D341Med (cell line): ENCODE measurements around the gene PCDHA5.
"Not testable (repeated sequence)": the region's sequence is repeated elsewhere in the genome, so short reads cannot be mapped to it uniquely, and the experiment has no call there.

Experiments
- DNase-seq: peaks from one replicate; pipeline ENCODE4 v3.0.0; 2012; ENCODE audit warnings: low spot score

PCDHA5 gene

DNA sequence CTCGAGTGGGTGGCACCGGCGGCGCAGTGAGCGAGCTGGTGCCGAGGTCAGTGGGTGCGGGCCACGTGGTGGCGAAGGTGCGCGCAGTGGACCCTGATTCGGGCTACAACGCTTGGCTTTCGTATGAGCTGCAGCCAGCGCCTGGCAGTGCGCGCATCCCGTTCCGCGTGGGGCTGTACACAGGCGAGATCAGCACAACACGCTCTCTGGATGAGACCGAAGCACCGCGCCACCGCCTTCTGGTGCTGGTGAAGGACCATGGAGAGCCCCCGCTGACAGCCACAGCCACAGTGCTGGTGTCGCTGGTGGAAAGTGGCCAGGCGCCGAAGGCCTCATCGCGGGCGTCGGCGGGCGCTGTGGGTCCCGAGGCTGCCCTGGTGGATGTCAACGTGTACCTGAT, 2.1 kb downstream of the PCDHA5 start:
- DNase-seq, result no peak

DNA sequence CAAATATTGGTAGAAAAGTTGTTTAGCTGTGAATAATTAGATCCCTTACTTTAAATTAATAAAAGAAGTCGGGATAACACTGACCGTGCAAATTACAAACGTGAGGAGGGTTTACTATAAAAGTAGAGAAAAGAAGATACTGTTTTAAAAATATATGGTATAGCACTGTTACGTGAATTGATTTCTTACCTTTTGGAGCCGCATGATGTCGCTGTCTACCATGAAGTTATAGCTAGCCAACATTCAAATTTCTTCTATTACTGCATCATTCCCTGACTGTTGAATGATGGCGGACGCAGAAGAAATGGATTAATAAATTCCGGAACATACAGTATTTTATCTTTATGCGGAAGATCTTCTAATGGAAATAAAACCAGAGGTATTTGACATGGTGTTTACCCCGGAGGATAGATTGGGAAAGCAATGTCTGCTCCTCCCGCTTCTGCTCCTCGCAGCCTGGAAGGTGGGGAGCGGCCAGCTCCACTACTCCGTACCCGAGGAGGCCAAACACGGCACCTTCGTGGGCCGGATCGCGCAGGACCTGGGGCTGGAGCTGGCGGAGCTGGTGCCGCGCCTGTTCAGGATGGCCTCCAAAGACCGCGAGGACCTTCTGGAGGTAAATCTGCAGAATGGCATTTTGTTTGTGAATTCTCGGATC, 6.4 kb downstream of the PCDHA5 start, which contains the start of gene PCDHA6:
Gene PCDHA6 (plus strand): TSS at position 257 of the 658 bp plus-strand sequence. CDS start 132 bp downstream, at position 389.
- no peak for DNase-seq

DNA sequence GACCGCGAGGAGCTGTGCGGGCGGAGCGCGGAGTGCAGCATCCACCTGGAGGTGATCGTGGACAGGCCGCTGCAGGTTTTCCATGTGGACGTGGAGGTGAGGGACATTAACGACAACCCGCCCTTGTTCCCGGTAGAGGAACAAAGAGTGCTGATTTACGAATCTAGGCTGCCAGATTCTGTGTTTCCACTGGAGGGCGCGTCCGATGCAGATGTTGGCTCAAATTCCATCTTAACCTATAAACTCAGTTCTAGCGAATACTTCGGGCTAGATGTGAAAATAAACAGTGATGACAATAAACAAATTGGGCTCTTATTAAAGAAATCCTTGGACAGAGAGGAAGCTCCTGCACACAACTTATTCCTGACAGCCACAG, 6.9 kb downstream of the PCDHA5 start:
- no peak for DNase-seq

DNA sequence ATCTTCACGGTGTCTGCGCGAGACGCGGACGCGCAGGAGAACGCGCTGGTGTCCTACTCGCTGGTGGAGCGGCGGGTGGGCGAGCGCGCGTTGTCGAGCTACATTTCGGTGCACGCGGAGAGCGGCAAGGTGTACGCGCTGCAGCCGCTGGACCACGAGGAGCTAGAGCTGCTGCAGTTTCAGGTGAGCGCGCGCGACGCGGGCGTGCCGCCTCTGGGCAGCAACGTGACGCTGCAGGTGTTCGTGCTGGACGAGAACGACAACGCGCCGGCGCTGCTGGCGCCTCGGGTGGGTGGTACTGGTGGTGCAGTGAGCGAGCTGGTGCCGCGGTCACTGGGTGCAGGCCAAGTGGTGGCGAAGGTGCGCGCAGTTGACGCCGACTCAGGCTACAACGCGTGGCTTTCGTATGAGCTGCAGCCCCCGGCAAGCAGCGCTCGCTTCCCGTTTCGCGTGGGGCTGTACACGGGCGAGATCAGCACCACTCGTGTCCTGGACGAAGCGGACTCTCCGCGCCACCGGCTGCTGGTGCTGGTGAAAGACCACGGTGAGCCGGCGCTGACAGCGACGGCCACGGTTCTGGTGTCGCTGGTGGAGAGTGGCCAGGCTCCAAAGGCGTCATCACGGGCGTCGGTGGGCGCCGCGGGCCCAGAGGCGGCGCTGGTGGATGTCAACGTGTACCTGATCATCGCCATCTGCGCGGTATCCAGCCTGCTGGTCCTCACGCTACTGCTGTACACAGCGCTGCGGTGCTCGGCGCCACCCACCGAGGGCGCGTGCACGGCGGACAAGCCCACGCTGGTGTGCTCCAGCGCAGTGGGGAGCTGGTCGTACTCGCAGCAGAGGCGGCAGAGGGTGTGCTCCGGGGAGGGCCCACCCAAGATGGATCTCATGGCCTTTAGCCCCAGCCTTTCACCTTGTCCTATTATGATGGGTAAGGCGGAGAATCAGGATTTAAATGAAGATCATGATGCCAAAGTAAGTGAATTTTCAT, 8.4 kb downstream of the PCDHA5 start:
- DNase-seq, result not testable (repeated sequence)

DNA sequence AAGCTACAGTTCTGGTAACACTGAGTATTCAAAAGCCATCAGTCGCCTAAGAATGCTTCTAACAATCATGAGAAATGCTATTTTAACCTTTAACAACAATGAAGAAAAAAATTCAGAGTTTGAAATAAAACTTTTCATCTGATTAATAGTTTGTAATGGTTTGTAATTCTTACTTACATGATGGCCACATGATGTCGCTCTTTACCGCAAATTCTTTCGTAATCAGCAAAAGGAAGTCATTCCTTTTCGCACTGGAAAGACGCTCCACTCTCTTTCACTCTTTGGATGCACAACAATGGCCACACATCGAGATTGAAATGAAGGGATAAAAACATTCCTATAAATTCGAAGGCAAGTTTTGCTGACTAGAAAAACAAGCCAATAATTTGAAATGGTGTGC, 12.6 kb downstream of the PCDHA5 start, which contains the start of gene PCDHA7:
Gene PCDHA7 (plus strand): TSS at position 277 of the 400 bp plus-strand sequence. CDS start 115 bp downstream, at position 392.
- DNase-seq, result no peak

DNA sequence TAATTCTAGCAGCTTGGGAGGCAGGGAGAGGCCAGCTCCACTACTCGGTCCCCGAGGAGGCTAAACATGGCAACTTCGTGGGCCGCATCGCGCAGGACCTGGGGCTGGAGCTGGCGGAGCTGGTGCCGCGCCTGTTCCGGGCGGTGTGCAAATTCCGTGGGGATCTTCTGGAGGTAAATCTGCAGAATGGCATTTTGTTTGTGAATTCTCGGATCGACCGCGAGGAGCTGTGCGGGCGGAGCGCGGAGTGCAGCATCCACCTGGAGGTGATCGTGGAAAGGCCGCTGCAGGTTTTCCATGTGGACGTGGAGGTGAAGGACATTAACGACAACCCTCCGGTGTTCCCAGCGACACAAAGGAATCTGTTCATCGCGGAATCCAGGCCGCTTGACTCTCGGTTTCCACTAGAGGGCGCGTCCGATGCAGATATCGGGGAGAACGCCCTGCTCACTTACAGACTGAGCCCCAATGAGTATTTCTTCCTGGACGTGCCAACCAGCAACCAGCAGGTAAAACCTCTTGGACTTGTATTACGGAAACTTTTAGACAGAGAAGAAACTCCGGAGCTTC, 13.1 kb downstream of the PCDHA5 start:
- not testable (repeated sequence) for DNase-seq

DNA sequence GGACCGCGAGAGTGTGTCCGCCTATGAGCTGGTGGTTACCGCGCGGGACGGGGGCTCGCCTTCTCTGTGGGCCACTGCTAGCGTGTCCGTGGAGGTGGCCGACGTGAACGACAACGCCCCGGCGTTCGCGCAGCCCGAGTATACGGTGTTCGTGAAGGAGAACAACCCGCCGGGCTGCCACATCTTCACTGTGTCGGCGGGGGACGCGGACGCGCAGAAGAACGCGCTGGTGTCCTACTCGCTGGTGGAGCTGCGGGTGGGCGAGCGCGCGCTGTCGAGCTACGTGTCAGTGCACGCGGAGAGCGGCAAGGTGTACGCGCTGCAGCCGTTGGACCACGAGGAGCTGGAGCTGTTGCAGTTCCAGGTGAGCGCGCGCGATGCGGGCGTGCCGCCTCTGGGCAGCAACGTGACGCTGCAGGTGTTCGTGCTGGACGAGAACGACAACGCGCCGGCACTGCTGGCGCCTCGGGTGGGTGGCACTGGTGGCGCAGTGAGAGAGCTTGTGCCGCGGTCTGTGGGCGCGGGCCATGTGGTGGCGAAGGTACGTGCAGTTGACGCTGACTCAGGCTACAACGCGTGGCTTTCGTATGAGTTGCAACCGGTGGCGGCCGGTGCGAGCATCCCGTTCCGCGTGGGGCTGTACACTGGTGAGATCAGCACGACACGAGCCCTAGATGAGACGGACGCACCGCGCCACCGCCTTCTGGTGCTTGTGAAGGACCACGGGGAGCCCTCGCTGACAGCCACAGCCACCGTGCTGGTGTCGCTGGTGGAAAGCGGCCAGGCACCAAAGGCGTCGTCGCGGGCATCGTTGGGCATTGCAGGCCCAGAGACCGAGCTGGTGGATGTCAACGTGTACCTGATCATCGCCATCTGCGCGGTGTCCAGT, 14.5 kb downstream of the PCDHA5 start:
- no peak for DNase-seq

DNA sequence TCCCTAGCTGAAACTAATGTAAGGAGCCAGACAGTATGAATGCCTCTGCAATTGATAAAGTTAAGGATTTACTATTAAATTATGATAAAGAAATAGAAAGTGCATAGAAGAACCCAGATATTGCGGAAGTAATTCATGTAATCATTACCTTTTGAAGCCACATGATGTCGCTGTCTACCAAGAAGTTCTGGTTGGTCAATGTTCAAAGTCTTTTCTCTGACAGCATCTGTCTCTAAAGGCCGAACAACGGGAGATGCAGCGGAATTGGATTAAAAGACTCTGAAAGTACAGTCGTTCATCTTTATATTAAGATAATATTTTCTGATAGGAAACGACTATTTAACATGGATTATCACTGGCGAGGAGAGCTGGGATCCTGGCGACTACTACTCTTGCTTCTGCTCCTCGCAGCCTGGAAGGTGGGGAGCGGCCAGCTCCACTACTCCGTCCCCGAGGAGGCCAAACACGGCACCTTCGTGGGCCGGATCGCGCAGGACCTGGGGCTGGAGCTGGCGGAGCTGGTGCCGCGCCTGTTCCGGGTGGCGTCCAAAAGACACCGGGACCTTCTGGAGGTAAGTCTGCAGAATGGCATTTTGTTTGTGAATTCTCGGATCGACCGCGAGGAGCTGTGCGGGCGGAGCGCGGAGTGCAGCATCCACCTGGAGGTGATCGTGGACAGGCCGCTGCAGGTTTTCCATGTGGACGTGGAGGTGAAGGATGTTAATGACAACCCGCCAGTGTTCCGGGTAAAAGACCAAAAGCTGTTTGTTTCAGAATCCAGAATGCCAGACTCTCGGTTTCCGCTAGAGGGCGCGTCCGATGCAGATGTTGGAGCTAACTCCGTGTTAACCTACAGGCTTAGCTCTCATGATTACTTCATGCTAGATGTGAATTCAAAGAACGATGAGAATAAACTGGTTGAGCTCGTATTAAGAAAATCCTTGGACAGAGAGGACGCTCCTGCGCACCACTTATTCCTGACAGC, 19.9 kb downstream of the PCDHA5 start, which contains the start of gene PCDHA8:
Gene PCDHA8 (plus strand): TSS at position 210 of the 985 bp plus-strand sequence. CDS start 135 bp downstream, at position 345.
- DNase-seq, result no peak

DNA sequence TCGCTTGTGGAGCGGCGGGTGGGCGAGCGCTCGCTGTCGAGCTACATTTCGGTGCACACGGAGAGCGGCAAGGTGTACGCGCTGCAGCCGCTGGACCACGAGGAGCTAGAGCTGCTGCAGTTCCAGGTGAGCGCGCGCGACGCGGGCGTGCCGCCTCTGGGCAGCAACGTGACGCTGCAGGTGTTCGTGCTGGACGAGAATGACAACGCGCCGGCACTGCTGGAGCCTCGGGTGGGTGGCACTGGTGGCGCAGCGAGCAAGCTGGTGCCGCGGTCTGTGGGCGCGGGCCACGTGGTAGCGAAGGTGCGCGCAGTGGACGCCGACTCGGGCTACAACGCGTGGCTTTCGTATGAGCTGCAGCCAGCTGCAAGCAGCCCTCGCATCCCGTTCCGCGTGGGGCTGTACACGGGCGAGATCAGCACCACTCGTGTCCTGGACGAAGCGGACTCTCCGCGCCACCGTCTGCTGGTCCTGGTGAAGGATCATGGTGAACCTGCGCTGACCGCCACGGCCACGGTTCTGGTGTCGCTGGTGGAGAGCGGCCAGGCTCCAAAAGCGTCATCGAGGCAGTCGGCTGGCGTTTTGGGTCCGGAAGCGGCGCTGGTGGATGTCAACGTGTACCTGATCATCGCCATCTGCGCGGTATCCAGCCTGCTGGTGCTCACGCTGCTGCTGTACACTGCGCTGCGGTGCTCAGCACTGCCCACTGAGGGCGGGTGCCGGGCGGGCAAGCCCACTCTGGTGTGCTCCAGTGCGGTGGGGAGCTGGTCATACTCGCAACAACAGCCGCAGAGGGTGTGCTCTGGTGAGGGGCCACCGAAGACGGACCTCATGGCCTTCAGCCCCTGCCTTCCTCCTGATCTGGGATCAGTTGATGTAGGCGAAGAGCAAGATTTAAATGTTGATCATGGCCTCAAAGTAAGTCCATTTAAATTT, 21.7 kb downstream of the PCDHA5 start:
- DNase-seq, result no peak

DNA sequence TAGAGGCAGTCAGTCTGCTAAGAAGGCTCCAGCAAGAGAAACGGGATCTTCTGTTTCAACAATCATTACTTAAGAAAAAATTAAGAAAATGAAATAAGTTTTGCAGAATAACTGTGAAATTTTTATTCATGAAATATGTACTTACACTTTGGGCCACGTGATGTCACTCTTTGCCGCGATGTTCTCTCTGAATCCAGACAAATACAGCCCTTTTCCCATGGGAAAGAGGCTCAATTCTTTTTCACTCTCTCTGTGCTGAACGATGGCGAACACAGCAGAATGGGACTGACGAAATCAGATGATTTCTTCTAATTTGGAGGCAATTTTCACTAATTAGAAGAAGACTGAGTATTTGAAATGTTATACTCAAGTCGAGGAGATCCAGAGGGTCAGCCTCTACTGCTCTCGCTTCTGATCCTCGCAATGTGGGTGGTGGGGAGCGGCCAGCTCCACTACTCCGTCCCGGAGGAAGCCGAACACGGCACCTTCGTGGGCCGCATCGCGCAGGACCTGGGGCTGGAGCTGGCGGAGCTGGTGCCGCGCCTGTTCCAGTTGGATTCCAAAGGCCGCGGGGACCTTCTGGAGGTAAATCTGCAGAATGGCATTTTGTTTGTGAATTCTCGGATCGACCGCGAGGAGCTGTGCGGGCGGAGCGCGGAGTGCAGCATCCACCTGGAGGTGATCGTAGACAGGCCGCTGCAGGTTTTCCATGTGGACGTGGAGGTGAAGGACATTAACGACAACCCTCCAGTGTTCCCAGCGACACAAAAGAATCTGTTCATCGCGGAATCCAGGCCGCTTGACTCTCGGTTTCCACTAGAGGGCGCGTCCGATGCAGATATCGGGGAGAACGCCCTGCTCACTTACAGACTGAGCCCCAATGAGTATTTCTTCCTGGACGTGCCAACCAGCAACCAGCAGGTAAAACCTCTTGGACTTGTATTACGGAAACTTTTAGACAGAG, 27.0 kb downstream of the PCDHA5 start, which contains the start of gene PCDHA9:
Gene PCDHA9 (plus strand): TSS at position 244 of the 964 bp plus-strand sequence. CDS start 114 bp downstream, at position 358.
- DNase-seq, result not testable (repeated sequence)

DNA sequence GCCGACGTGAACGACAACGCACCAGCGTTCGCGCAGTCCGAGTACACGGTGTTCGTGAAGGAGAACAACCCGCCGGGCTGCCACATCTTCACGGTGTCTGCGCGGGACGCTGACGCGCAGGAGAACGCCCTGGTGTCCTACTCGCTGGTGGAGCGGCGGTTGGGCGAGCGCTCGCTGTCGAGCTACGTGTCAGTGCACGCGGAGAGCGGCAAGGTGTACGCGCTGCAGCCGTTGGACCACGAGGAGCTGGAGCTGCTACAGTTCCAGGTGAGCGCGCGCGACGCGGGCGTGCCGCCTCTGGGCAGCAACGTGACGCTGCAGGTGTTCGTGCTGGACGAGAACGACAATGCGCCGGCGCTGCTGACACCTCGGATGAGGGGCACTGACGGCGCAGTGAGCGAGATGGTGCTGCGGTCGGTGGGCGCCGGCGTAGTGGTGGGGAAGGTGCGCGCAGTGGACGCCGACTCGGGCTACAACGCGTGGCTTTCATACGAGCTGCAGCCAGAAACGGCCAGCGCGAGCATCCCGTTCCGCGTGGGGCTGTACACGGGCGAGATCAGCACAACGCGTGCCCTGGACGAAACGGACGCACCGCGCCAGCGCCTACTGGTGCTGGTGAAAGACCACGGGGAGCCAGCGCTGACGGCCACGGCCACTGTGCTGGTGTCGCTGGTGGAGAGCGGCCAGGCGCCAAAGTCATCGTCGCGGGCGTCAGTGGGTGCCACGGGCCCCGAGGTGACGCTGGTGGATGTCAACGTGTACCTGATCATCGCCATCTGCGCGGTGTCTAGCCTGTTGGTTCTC, 28.6 kb downstream of the PCDHA5 start:
- not testable (repeated sequence) for DNase-seq

DNA sequence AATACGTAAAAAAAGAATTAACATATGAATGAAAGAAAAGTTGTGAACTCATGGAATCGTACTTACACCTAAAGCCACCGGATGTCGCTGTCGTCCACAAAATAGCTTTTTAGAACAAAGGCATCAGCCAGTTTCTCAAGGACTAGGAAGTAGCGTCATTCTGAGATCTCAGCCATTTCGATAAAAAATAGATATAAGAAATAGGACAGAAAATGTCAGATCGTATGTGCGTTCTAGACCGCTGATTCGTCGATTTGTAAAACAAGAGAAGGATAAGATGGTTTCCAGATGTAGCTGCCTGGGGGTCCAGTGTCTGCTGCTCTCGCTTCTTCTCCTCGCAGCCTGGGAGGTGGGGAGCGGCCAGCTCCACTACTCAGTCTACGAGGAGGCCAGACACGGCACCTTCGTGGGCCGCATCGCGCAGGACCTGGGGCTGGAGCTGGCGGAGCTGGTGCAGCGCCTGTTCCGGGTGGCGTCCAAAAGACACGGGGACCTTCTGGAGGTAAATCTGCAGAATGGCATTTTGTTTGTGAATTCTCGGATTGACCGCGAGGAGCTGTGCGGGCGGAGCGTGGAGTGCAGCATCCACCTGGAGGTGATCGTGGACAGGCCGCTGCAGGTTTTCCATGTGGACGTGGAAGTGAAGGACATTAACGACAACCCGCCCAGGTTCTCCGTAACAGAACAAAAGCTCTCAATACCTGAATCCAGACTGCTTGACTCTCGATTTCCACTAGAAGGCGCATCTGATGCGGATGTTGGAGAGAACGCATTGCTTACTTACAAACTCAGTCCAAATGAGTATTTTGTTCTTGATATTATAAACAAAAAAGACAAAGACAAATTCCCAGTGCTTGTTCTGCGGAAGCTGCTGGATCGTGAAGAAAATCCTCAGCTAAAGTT, 34.6 kb downstream of the PCDHA5 start, which contains the start of gene PCDHA10:
Gene PCDHA10 (plus strand): TSS at position 126 of the 903 bp plus-strand sequence. CDS start 152 bp downstream, at position 278.
- DNase-seq, result no peak

DNA sequence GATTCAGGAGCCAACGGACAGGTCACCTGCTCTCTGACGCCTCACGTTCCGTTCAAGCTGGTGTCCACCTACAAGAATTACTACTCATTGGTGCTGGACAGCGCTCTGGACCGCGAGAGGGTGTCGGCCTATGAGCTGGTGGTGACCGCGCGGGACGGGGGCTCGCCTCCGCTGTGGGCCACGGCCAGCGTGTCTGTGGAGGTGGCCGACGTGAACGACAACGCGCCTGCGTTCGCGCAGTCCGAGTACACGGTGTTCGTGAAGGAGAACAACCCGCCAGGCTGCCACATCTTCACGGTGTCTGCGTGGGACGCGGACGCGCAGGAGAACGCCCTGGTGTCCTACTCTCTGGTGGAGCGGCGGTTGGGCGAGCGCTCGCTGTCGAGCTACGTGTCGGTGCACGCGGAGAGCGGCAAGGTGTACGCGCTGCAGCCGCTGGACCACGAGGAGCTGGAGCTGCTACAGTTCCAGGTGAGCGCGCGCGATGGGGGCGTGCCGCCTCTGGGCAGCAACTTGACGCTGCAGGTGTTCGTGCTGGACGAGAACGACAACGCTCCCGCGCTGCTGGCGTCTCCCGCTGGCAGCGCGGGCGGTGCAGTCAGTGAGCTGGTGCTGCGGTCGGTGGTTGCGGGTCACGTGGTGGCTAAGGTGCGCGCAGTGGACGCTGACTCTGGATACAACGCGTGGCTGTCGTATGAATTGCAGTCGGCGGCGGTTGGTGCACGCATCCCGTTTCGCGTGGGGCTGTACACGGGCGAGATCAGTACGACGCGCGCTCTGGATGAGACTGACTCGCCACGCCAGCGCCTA, 36.0 kb downstream of the PCDHA5 start:
- no peak for DNase-seq

DNA sequence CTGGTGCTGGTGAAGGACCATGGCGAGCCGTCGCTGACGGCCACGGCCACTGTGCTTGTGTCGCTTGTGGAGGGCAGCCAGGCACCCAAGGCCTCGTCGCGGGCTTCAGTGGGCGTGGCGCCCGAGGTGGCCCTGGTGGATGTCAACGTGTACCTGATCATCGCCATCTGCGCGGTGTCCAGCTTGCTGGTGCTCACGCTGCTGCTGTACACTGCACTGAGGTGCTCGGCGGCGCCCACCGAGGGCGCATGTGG, 36.5 kb downstream of the PCDHA5 start:
- DNase-seq, result no peak
